Bronchial smooth muscle cell (primary cell): Measurements from ENCODE around the gene CDKN2B-AS1. TPM values are rescaled to one million over a fixed set of nuclear protein-coding genes. Genes with fewer than 3 reads are reported as not detected.

Source experiments
- total RNA-seq: library from RNA; depleted of rRNA; stranded (reverse); fragments of >200 nt; gene quantifications from 2 replicates; pipeline ENCODE4 v1.2.1, GENCODE V29; 2014

The CDKN2B-AS1 gene
- 5.6 and 7.7 TPM in 2 replicates for total RNA-seq

DNA sequence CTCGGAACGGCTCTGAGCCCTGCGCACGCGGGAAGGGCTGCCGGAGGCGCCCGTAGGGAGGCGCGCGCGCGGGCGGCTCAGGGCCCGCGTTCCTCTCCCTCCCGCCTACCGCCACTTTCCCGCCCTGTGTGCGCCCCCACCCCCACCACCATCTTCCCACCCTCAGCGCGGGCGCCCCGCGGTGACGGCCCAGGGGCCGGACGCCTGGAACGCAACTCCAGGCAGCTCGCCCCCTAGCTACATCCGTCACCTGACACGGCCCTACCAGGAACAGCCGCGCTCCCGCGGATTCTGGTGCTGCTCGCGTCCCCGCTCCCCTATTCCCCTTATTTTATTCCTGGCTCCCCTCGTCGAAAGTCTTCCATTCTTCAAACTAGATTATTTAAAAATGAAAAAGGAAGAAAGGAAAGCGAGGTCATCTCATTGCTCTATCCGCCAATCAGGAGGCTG, at the start of gene CDKN2B-AS1:
CDKN2B-AS1 (plus strand) TSS at position 236 of the 450 bp plus-strand sequence.

DNA sequence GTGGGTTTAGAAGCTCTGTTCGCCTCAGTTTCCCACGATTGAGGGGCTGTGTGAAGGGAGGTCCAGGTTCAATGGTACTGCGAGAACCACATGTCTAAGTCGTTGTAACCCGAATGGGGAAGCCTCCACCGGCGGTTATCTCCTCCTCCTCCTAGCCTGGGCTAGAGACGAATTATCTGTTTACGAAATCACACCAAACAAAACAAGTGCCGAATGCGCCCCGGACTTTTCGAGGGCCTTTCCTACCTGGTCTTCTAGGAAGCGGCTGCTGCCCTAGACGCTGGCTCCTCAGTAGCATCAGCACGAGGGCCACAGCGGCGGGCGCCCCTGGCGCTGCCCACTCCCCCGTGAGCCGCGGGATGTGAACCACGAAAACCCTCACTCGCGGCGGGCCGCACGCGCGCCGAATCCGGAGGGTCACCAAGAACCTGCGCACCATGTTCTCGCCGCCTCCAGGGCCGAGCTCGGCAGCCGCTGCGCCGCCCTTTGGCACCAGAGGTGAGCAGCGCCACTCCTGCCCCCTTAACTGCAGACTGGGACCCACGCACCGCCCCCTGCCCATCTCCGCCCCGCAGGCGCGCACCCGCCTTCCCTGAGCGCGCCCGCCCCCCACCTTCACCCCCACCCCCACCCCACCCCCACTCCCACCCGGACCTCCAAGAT, 567 bp upstream of the CDKN2B-AS1 start, which contains the start of gene CDKN2A:
CDKN2A (minus strand) TSS at position 500 of the 663 bp plus-strand sequence.

DNA sequence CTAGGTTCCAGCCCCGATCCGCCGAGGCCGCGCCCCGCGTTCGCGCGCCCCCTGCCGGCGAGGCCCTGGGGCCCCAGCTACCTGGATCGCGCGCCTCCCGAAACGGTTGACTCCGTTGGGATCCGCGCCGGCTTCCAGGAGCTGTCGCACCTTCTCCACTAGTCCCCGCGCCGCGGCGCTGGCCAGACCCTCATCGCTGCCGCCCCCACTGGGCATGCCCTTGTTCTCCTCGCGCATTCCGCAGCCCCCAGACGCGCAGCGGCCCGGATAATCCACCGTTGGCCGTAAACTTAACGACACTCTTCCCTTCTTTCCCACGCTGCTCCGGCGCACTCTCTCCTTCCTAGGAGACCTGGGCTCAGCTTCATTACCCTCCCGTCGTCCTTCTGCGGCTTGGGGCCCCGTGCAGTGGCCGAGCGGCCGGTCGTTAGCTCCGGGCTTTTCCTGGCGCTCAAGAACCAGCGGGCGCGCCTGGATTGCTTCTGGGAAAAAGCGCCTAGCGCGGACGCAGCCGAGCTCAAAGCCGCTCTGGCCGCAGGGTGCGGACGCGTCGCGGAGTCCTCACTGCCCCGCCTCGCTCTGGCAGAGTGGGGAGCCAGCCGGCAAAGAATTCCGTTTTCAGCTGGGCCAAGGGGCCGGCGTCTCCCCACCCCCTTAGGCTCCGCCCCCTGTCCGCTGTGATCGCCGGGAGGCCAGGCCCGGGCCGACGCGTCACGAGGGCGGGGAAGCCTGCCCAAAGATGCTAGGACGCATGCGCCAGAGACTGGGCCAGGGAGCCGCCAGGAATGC, 14.3 kb downstream of the CDKN2B-AS1 start, which contains the start of gene CDKN2B:
CDKN2B (minus strand) TSS at position 589 of the 789 bp plus-strand sequence; CDS start at position 237, 352 bp downstream.

Other genes starting within 250 kb of the CDKN2B-AS1 start
- 15.8 and 19.0 TPM in 2 replicates for gene MTAP, start 192.2 kb upstream of the CDKN2B-AS1 start, total RNA-seq
- 28.2 and 41.6 TPM in 2 replicates for gene CDKN2A, start 399 bp upstream of the CDKN2B-AS1 start, total RNA-seq
- gene CDKN2B, start 14.5 kb downstream of the CDKN2B-AS1 start, total RNA-seq, result 7.7 and 10.4 TPM in 2 replicates